K562 (cell line): Measurements from ENCODE around the gene RPS27. TPM values are rescaled to one million over a fixed set of nuclear protein-coding genes. Genes with fewer than 3 reads are reported as not detected.
A peak's percentile ranks its signal among the peaks of the same experiment; 100 is the strongest.

Source experiments
- ATAC-seq: fragments of 200-7000 bp; cut with Tn5 transposase; 3 replicates; pipeline ENCODE4 v1.9.1; 2020; ENCODE audit warnings: moderate library complexity
- BruUV-seq: library from RNA; stranded (reverse); fragments of 400-500 nt; replicated peaks from 2 replicates; lab custom pipeline; 2021; lab: Mats Ljungman, UMichigan
- CTCF ChIA-PET: fragments of 300-600 bp; formaldehyde crosslinking; extraction: SDS; loops from one replicate; lab custom pipeline; 2021; ENCODE audit warnings: low intra/inter-chr PET ratio; lab: Yijun Ruan, JAX
- POLR2A ChIA-PET: fragments of 300-600, 350-650 bp; sonication (Branson Sonifier 250); formaldehyde crosslinking; extraction: SDS; loops from one replicate; lab custom pipeline; 2021; ENCODE audit warnings: antibody characterized with exemption, inconsistent platforms; lab: Yijun Ruan, JAX
- DNase-seq, 4 experiments: peaks; one replicate each; pipeline versions ENCODE4 v3.0.0 to v3.0.0-alpha.2; 2011 to 2018; ENCODE audit warnings: low spot score in 3 of 4, mixed read lengths in 3 of 4; ENCODE audit errors: extremely low read depth in 1 of 4
- FAIRE-seq: peaks from 2 replicates; lab custom pipeline; 2011; peaks lifted over from hg19 to GRCh38; lab: Jason Lieb, UNC
- H2AFZ ChIP-seq: 2 replicates; pipeline ENCODE4 v1.6.0; 2011; ENCODE audit warnings: low read depth, low read length, control low read depth, inconsistent platforms
- H3K27ac ChIP-seq: fragments of 200-600 bp; 3 replicates; pipeline ENCODE4 v1.8.0; 2011; ENCODE audit warnings: low read depth, mild to moderate bottlenecking, control low read depth, inconsistent platforms, low read length, moderate library complexity, mixed read lengths; ENCODE audit errors: extremely low read depth
- H3K27me3 ChIP-seq, 2 experiments: fragments of 300-600 bp in 1 of 2; 2 replicates in 1 of 2; 3 replicates in 1 of 2; pipeline versions ENCODE4 v1.6.0 to v1.8.0; 2011; ENCODE audit warnings: inconsistent platforms in 2 of 2, low read length in 2 of 2, mild to moderate bottlenecking in 1 of 2, mixed read lengths in 1 of 2, moderate library complexity in 1 of 2; ENCODE audit not compliant: control insufficient read depth in 2 of 2, insufficient read depth in 2 of 2
- H3K36me3 ChIP-seq: fragments of 300-600 bp; 3 replicates; pipeline ENCODE4 v1.8.0; 2011; ENCODE audit warnings: mild to moderate bottlenecking, low read length, inconsistent platforms; ENCODE audit not compliant: control insufficient read depth, insufficient read depth
- H3K4me1 ChIP-seq, 2 experiments: fragments of 200-600 bp in 1 of 2; replicated peaks in 1 of 2; 2 replicates in 1 of 2; 3 replicates in 1 of 2; pipeline versions ENCODE4 v1.5.1 to v1.8.0; 2011; ENCODE audit warnings: inconsistent platforms in 2 of 2, low read length in 2 of 2, mild to moderate bottlenecking in 1 of 2, mixed read lengths in 1 of 2, moderate library complexity in 1 of 2; ENCODE audit not compliant: control insufficient read depth in 2 of 2, insufficient read depth in 2 of 2
- H3K4me2 ChIP-seq: 2 replicates; pipeline ENCODE4 v1.6.1; 2011; ENCODE audit warnings: low read length, control low read depth, inconsistent platforms, mixed read lengths; ENCODE audit not compliant: insufficient read depth
- H3K4me3 ChIP-seq: fragments of 200-600 bp; sonication (generic), shearing (Covaris generic); 2 replicates; pipeline ENCODE4 v1.5.1; 2016; ENCODE audit warnings: control low read depth, inconsistent platforms
- H3K79me2 ChIP-seq: fragments of 200-600 bp; 3 replicates; pipeline ENCODE4 v1.8.0; 2011; ENCODE audit warnings: low read length, inconsistent platforms; ENCODE audit not compliant: control insufficient read depth, insufficient read depth
- H3K9ac ChIP-seq, 2 experiments: 2 replicates each; pipeline versions ENCODE4 v1.6.0 to v1.6.1; 2011; ENCODE audit warnings: low read depth in 2 of 2, low read length in 2 of 2, control low read depth in 1 of 2, inconsistent platforms in 1 of 2, mild to moderate bottlenecking in 1 of 2, mixed read lengths in 1 of 2; ENCODE audit not compliant: insufficient read depth in 1 of 2
- H3K9me1 ChIP-seq: one replicate; pipeline ENCODE4 v1.6.0; 2011; ENCODE audit warnings: inconsistent platforms, mild to moderate bottlenecking, low read length, moderate library complexity; ENCODE audit not compliant: control insufficient read depth, insufficient read depth
- H3K9me3 ChIP-seq: replicated peaks from 2 replicates; pipeline ENCODE4 v1.5.1; 2011; ENCODE audit warnings: low read depth, low read length, inconsistent platforms; ENCODE audit not compliant: control insufficient read depth, insufficient read depth
- H4K20me1 ChIP-seq: replicated peaks from 2 replicates; pipeline ENCODE4 v1.6.1; 2011; ENCODE audit warnings: low read length, inconsistent platforms, mixed read lengths; ENCODE audit not compliant: control insufficient read depth, insufficient read depth
- HNRNPUL1 ChIP-seq: fragments of 200-400 bp; formaldehyde crosslinking; IDR thresholded peaks from 2 replicates; pipeline ENCODE4 v1.6.1; 2017; ENCODE audit warnings: low read length
- KDM5B ChIP-seq: fragments of 200-600 bp; sonication (generic); IDR thresholded peaks from 2 replicates; pipeline ENCODE4 v1.6.1; 2012; ENCODE audit warnings: low read depth, mild to moderate bottlenecking, moderate library complexity, low read length, control low read depth, inconsistent platforms; ENCODE audit not compliant: insufficient replicate concordance
- POLR2A ChIP-seq: fragments of 450-650 bp; conservative IDR thresholded peaks from 2 replicates; pipeline ENCODE4 v1.6.1; 2016
- POLR2AphosphoS2 ChIP-seq: IDR thresholded peaks from 2 replicates; pipeline ENCODE4 v1.6.1; 2012; ENCODE audit warnings: low read length, improper control_type of control experiment
- POLR2AphosphoS5 ChIP-seq: IDR thresholded peaks from 2 replicates; pipeline ENCODE4 v1.6.1; 2011; ENCODE audit warnings: mild to moderate bottlenecking, low read depth, low read length, moderate library complexity; ENCODE audit not compliant: control insufficient read depth, insufficient read depth
- RFX5 ChIP-seq: IDR thresholded peaks from 2 replicates; pipeline ENCODE4 v1.6.1; 2011; ENCODE audit warnings: low read depth, mild to moderate bottlenecking, improper control_type of control experiment, low read length
- SUPT5H ChIP-seq: fragments of 450-650 bp; IDR thresholded peaks from 2 replicates; pipeline ENCODE4 v1.6.1; 2016
- TAF9B ChIP-seq: fragments of 450-650 bp; IDR thresholded peaks from 2 replicates; pipeline ENCODE4 v1.6.1; 2018; ENCODE audit warnings: mild to moderate bottlenecking; ENCODE audit not compliant: partially characterized antibody
- WGBS: fragments of 100-300 bp; shearing (Covaris generic); methylation state at CpG from one replicate; pipeline ENCODE4 v1.1.6; 2016; ENCODE audit warnings: low coverage, mixed read lengths; ENCODE audit not compliant: insufficient coverage; ENCODE audit errors: missing lambda C conversion rate; 5-methylcytosine and 5-hydroxymethylcytosine counted together
- in situ Hi-C: fragments of 300-500 bp; cut with MboI; formaldehyde crosslinking; loops from 4 replicates; pipeline ENCODE4 v1.15.0; 2018; ENCODE audit warnings: inconsistent platforms, mixed read lengths
- intact Hi-C: fragments of 100-400 bp; cut with micrococcal nuclease; formaldehyde crosslinking; loops from 2 replicates; pipeline ENCODE4 v1.14.2; 2022
- polyA plus RNA-seq, 8 experiments: library from polyadenylated mRNA; depleted of rRNA in 4 of 8; stranded (reverse) in 5 of 8; unstranded in 3 of 8; fragments of >200 nt; fragmentation: Nextera tagmentation in 2 of 8; fragmentation: Illumina TruSeq in 1 of 8; extraction: Ambion mirVana in 2 of 8; extraction: Trizol in 1 of 8; gene quantifications; 2 replicates each; pipeline versions ENCODE4 v1.2.1 to v1.2.3, GENCODE V29; 2011 to 2014; ENCODE audit warnings: inconsistent platforms in 1 of 8, missing spikeins in 1 of 8
- total RNA-seq, 7 experiments: library from RNA; depleted of rRNA in 6 of 7; stranded (reverse); fragments of >200 nt in 6 of 7; fragmentation: Illumina TruSeq in 2 of 7; extraction: Trizol in 2 of 7; gene quantifications; 2 replicates each; pipeline versions ENCODE4 v1.2.1 to v1.2.3, GENCODE V29; 2011 to 2021; ENCODE audit warnings: low replicate concordance in 1 of 7

RPS27 gene
- total and polyA plus RNA-seq, 9 of the 15 experiments (the other 6 are each of a cell fraction or from before 2014, with no cell fraction given), result 2,091 to 9,377 (median 6,706) TPM

DNA sequence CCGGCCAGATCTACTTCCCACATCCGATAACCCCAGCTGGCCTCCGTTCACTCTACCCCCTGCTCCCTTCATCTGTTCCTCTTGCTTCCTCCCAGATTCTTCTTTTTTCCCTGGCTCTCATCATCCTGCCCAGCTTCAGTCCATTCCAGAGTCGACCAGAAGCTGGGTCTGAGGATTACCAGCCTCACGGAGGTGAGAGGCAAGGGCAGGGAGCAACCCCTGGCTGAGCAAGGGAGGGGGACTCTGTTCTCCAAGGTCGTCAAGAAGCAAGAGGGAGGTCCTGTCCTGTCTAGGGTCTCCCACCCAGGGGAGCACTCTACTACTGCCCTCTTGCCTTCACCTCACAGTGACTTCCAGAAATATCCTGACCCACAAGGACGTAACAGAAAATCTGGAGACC is 17.0 kb upstream of the RPS27 start:
- POLR2A ChIA-PET, result interaction anchor here (0.6 to 7.1 kb wide), 7 partner anchors 10 to 458 kb away, joined by 3 to 37 read pairs (median 6); partner anchors contain the start of genes CRTC2, RAB13, RPS27 and SLC39A1
- no peaks in the 10 kb centered on the region for H4K20me1 ChIP-seq
- H3K9me3 ChIP-seq, result no peaks in the 10 kb centered on the region
- no peak for FAIRE-seq
- intact Hi-C loops (no loop called here), in situ Hi-C loops (no loop called here)
- peaks cover 36% of the 10 kb centered on the region for H3K36me3 ChIP-seq
- no peaks in the 10 kb centered on the region for H3K9me1 ChIP-seq
- TF ChIP-seq POLR2A, result peak; percentile 58
- no peak for TF ChIP-seq RFX5
- TF ChIP-seq TAF9B, result no peak
- TF ChIP-seq HNRNPUL1, result no peak
- TF ChIP-seq POLR2AphosphoS5, result peak; percentile 57; the same call in 1 of the 2 replicates
- peak; percentile 3 for TF ChIP-seq KDM5B
- TF ChIP-seq POLR2AphosphoS2, result peak; percentile 52; the same call in 1 of the 2 replicates
- peak; percentile 65; the same call in 1 of the 2 replicates for TF ChIP-seq SUPT5H
- no peak for ATAC-seq
- CTCF ChIA-PET, result no interaction called here
- no peak overlapping the region for H3K4me2 ChIP-seq
- H3K79me2 ChIP-seq, result peaks cover 36% of the 10 kb centered on the region
- H3K4me3 ChIP-seq, result no peak overlapping the region
- peaks cover 9 to 14% of the 10 kb centered on the region in 2 experiments for H3K4me1 ChIP-seq
- no peak overlapping the region for H3K27ac ChIP-seq
- no peaks in the 10 kb centered on the region for H3K27me3 ChIP-seq
- BruUV-seq, result no TSS peak
- no peak for DNase-seq
- 59% methylated on average over 7 of the region's 7 CpGs for WGBS
- peak overlapping the region in 1 of 2 experiments; percentile 23; a peak in 1 of 4 replicates for H3K9ac ChIP-seq
- no peak overlapping the region for H2AFZ ChIP-seq
